Activated gamma-delta T cell treated with Interleukin-2 at 50 U/mL for 16 hours (primary cell): ENCODE data around the gene GALNT9.
"Not testable (repeated sequence)": the region's sequence is repeated elsewhere in the genome, so short reads cannot be mapped to it uniquely, and the experiment has no call there.

Experiments used
- DNase-seq: peaks from one replicate; pipeline ENCODE4 v3.0.0-alpha.2; 2020

GALNT9 gene

GRCh38 chr12:132278401-132279183 is 50.8 kb downstream of the GALNT9 start:
- DNase-seq = no peak

GRCh38 chr12:132277949-132278348 is 51.4 kb downstream of the GALNT9 start:
- DNase-seq = no peak

- no peak for DNase-seq
Observed at GRCh38 chr12:132277374-132277941, 51.9 kb downstream of the GALNT9 start.

- no peak for DNase-seq
Observed at GRCh38 chr12:132276827-132277373, 52.5 kb downstream of the GALNT9 start.

- DNase-seq = no peak
Observed at GRCh38 chr12:132276066-132276826, 53.1 kb downstream of the GALNT9 start.

GRCh38 chr12:132275631-132276030 is 53.8 kb downstream of the GALNT9 start:
- DNase-seq = no peak

GRCh38 chr12:132275110-132275531 is 54.3 kb downstream of the GALNT9 start:
- DNase-seq = no peak

GRCh38 chr12:132273992-132274334 is 55.4 kb downstream of the GALNT9 start:
- DNase-seq = no peak

- DNase-seq = no peak
Observed at GRCh38 chr12:132272711-132273110, 56.7 kb downstream of the GALNT9 start.

GRCh38 chr12:132271755-132272092 is 57.7 kb downstream of the GALNT9 start:
- no peak for DNase-seq

GRCh38 chr12:132270969-132271754 is 58.2 kb downstream of the GALNT9 start:
- no peak for DNase-seq

- DNase-seq = no peak
Observed at GRCh38 chr12:132270516-132270915, 58.9 kb downstream of the GALNT9 start.

GRCh38 chr12:132269271-132269968 is 60.0 kb downstream of the GALNT9 start:
- DNase-seq = no peak

GRCh38 chr12:132268674-132269073 is 60.7 kb downstream of the GALNT9 start:
- DNase-seq = no peak

GRCh38 chr12:132267873-132268272 is 61.5 kb downstream of the GALNT9 start:
- no peak for DNase-seq

GRCh38 chr12:132266802-132267201 is 62.6 kb downstream of the GALNT9 start:
- no peak for DNase-seq

GRCh38 chr12:132266370-132266769 is 63.0 kb downstream of the GALNT9 start:
- no peak for DNase-seq

- DNase-seq = not testable (repeated sequence)
Observed at GRCh38 chr12:132265822-132266221, 63.6 kb downstream of the GALNT9 start.

- no peak for DNase-seq
Observed at GRCh38 chr12:132265056-132265800, 64.2 kb downstream of the GALNT9 start.

GRCh38 chr12:132264086-132265010 is 65.0 kb downstream of the GALNT9 start:
- DNase-seq = no peak
